ENCODE results near the gene TMEM164.

DNA sequence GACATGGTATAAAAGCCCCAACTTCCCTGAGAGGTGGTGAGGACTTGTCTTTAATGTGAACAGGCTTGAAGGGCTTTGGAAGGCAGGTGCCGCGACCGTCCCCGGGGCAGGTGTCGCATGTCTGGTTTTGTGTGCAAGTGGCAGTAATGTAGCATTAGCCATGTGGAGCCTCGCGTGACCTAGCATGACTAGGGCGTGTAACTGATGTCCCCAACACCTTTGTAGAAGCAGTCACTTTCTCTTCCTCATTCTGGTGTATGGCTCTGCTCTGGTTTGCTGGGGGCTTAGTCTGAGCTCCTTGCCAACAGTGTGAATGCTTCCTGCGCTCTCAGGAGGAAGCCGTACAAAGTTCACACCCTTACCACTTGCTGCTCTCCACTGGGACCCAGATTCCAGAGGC lies 169.3 kb downstream of the TMEM164 start:
- TF ChIP-seq SREBF2 (IDR thresholded peaks at IDR 0.05; ENCODE audit: low read length) (no peak), TAF1 (IDR thresholded peaks at IDR 0.05; ENCODE audit: borderline replicate concordance, low read depth, low read length) (no peak), HCFC1 (IDR thresholded peaks at IDR 0.05; ENCODE audit: low read length) (no peak), ZBTB4 (CRISPR knock-in tag; IDR thresholded peaks at IDR 0.05) (no peak), PAX8 (IDR thresholded peaks at IDR 0.05) (no peak), CTCF (IDR thresholded peaks at IDR 0.05 in 2 of 3, conservative IDR thresholded peaks at IDR 0.05 in 1 of 3; ENCODE audit: control insufficient read depth in 2 of 3, extremely low read depth in 1 of 3, insufficient read depth in 1 of 3, low read depth in 3 of 3, low read length in 3 of 3) (no peak), SUZ12 (IDR thresholded peaks at IDR 0.05; ENCODE audit: unreplicated experiment) (no peak), POLR2A (IDR thresholded peaks at IDR 0.05; ENCODE audit: low read depth, low read length) (no peak), SMC3 (IDR thresholded peaks at IDR 0.05; ENCODE audit: borderline replicate concordance, low read length) (no peak), FOS (IDR thresholded peaks at IDR 0.05; ENCODE audit: borderline replicate concordance, extremely low read depth, insufficient read length) (no peak)
- TF ChIP-seq, protein P1, sequence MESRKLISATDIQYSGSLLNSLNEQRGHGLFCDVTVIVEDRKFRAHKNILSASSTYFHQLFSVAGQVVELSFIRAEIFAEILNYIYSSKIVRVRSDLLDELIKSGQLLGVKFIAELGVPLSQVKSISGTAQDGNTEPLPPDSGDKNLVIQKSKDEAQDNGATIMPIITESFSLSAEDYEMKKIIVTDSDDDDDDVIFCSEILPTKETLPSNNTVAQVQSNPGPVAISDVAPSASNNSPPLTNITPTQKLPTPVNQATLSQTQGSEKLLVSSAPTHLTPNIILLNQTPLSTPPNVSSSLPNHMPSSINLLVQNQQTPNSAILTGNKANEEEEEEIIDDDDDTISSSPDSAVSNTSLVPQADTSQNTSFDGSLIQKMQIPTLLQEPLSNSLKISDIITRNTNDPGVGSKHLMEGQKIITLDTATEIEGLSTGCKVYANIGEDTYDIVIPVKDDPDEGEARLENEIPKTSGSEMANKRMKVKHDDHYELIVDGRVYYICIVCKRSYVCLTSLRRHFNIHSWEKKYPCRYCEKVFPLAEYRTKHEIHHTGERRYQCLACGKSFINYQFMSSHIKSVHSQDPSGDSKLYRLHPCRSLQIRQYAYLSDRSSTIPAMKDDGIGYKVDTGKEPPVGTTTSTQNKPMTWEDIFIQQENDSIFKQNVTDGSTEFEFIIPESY (IDR thresholded peaks at IDR 0.05) = no peak
- TF ChIP-seq, protein P2, sequence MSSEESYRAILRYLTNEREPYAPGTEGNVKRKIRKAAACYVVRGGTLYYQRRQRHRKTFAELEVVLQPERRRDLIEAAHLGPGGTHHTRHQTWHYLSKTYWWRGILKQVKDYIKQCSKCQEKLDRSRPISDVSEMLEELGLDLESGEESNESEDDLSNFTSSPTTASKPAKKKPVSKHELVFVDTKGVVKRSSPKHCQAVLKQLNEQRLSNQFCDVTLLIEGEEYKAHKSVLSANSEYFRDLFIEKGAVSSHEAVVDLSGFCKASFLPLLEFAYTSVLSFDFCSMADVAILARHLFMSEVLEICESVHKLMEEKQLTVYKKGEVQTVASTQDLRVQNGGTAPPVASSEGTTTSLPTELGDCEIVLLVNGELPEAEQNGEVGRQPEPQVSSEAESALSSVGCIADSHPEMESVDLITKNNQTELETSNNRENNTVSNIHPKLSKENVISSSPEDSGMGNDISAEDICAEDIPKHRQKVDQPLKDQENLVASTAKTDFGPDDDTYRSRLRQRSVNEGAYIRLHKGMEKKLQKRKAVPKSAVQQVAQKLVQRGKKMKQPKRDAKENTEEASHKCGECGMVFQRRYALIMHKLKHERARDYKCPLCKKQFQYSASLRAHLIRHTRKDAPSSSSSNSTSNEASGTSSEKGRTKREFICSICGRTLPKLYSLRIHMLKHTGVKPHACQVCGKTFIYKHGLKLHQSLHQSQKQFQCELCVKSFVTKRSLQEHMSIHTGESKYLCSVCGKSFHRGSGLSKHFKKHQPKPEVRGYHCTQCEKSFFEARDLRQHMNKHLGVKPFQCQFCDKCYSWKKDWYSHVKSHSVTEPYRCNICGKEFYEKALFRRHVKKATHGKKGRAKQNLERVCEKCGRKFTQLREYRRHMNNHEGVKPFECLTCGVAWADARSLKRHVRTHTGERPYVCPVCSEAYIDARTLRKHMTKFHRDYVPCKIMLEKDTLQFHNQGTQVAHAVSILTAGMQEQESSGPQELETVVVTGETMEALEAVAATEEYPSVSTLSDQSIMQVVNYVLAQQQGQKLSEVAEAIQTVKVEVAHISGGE (CRISPR knock-in tag; IDR thresholded peaks at IDR 0.05) = no peak
- TF ChIP-seq, protein P3, sequence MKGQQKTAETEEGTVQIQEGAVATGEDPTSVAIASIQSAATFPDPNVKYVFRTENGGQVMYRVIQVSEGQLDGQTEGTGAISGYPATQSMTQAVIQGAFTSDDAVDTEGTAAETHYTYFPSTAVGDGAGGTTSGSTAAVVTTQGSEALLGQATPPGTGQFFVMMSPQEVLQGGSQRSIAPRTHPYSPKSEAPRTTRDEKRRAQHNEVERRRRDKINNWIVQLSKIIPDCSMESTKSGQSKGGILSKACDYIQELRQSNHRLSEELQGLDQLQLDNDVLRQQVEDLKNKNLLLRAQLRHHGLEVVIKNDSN (IDR thresholded peaks at IDR 0.05; ENCODE audit: borderline replicate concordance, extremely low read length, insufficient read depth, low read depth, low read length) = peak; percentile 12

Data from GM12878 (cell line).